ENCODE results near the gene FGF18. TPM values are rescaled to one million over a fixed set of nuclear protein-coding genes. Genes with fewer than 3 reads are reported as not detected.
"Not testable (repeated sequence)": the region's sequence is repeated elsewhere in the genome, so short reads cannot be mapped to it uniquely, and the experiment has no call there.

Gene FGF18
- total and polyA plus RNA-seq, 2 experiments from 2014 or later = 0.09 TPM; not detected in 1

DNA sequence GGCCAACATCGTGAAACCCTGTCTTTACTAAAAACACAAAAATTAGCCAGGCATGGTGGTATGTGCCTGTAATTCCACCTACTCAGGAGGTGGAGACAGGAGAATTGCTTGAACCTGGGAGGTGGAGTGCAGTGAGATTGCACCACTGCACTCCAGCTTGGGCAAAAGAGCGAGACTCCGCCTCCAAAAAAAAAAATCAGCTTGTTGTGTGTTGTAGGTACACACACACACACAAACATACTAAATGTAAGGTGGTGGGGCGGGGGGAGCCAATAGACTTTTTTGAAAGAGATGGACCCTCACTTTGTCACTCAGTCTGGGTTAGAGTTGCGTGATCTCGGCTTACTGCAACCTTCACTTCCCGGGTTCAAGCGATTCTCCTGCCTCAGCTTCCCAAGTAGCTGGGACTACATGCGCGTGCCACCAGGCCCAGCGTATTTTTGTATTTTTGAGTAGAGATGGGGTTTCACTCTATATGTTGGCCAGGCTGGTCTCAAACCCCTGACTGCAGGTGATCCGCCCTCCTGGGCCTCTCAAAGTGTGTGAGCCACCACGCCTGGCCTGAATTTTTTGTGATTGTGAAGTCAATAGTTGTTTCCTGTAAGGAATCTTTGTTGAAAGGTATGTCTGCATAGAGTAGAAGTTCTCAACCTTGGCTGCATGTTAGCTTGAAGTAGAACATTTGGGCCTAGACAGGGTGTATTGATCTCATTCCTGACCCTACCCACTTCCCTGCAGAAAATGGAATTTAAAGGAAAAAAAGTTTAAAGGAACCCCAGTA lies 18.1 kb upstream of the FGF18 start:
- WGBS, 2 experiments (ENCODE audit: low coverage in 1 of 2, low lambda C conversion rate in 2 of 2, missing lambda C conversion rate in 2 of 2) = 97 to 98% methylated on average over 13 of the region's 13 CpGs

DNA sequence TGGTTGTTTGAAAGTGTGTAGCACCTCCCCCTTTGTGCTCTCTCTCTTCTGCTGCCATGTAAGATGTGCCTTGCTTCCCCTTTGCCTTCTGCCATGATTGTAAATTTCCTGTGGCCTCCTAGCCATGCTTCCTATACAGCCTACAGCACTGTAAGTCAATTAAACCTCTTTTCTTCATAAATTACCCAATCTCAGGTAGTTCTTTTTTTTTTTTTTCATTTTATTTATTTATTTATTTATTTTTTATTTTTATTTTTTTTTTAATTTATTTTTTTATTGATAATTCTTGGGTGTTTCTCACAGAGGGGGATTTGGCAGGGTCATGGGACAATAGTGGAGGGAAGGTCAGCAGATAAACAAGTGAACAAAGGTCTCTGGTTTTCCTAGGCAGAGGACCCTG lies 16.7 kb upstream of the FGF18 start:
- H3K36me3 ChIP-seq (ENCODE audit: low read depth) = peaks cover 73% of the 10 kb centered on the region
- in situ Hi-C loops (cut with MboI) = loop anchor here (25.0 kb wide), 2 partner anchors 435 to 635 kb away; no protein-coding TSS in a partner anchor

More for the DNA sequence above, 18.1 kb upstream of the FGF18 start:
- no peak overlapping the region for H3K9ac ChIP-seq
- H4K20me1 ChIP-seq (ENCODE audit: insufficient read depth) = peaks cover 40% of the 10 kb centered on the region
- no peak overlapping the region for H2AFZ ChIP-seq
- no peaks in the 10 kb centered on the region for H3K9me2 ChIP-seq (ENCODE audit: insufficient read depth)
- TF ChIP-seq EZH2 (IDR thresholded peaks at IDR 0.05; ENCODE audit: insufficient read depth, poor library complexity, severe bottlenecking) (no peak), EZH2phosphoT487 (IDR thresholded peaks at IDR 0.05; ENCODE audit: insufficient read depth, low read depth) (no peak)
- H3K4me2 ChIP-seq (ENCODE audit: unreplicated experiment) = no peak overlapping the region
- H3K27me3 ChIP-seq (replicated peaks; ENCODE audit: insufficient read depth) = no peaks in the 10 kb centered on the region
- no peak for DNase-seq
- H3K4me1 ChIP-seq (ENCODE audit: insufficient read depth) = peaks cover 12% of the 10 kb centered on the region
- peaks cover 65% of the 10 kb centered on the region for H3F3A ChIP-seq (ENCODE audit: insufficient read depth)
- H3K27ac ChIP-seq = no peak overlapping the region
- in situ Hi-C loops (cut with MboI) = loop anchor here (25.0 kb wide), 2 partner anchors 436 to 636 kb away; no protein-coding TSS in a partner anchor
- H3K79me2 ChIP-seq (ENCODE audit: insufficient read depth) = peaks cover 76% of the 10 kb centered on the region
- no peaks in the 10 kb centered on the region for H3K9me3 ChIP-seq (ENCODE audit: low read depth)
- peaks cover 71% of the 10 kb centered on the region for H3K36me3 ChIP-seq (ENCODE audit: low read depth)
- H3K4me3 ChIP-seq = no peak overlapping the region

DNA sequence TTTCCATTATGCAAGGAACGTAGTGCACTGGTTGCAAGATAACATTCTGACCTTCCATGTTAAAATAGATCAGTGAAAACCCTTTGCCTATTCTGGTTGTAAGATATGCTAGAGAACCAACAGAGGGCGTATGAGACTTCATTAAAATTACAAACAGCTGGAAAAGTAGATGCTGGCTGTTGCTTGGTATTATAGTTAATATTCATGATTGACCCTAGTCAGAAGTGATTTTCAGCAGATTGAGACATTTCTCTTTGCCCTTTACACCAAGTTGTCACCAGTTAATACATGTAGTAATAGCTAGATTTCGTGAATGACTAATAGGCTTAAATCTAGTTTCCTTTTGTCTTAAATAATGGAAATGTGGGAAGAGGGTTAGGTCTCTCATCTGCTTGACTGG lies 13.8 kb upstream of the FGF18 start:
- Histone ChIP-seq H3K36me3 (ENCODE audit: low read depth) (peaks cover 71% of the 10 kb centered on the region), H3K27ac (0 out of 2 replicates have a peak overlapping the region, but pooled peaks have one; percentile 4), H3K4me2 (ENCODE audit: unreplicated experiment) (peak overlapping the region; percentile 7), H3K4me3 (no peak overlapping the region), H3F3A (ENCODE audit: insufficient read depth) (peaks cover 68% of the 10 kb centered on the region), H3K9ac (no peak overlapping the region), H3K9me3 (ENCODE audit: low read depth) (no peaks in the 10 kb centered on the region), H3K79me2 (ENCODE audit: insufficient read depth) (peaks cover 76% of the 10 kb centered on the region), H3K4me1 (ENCODE audit: insufficient read depth) (peaks cover 31% of the 10 kb centered on the region), H3K27me3 (replicated peaks; ENCODE audit: insufficient read depth) (no peaks in the 10 kb centered on the region), H3K9me2 (ENCODE audit: insufficient read depth) (no peaks in the 10 kb centered on the region), H4K20me1 (ENCODE audit: insufficient read depth) (peaks cover 46% of the 10 kb centered on the region), H2AFZ (no peak overlapping the region)
- whole genome bisulfite sequencing, 2 experiments (ENCODE audit: low coverage in 1 of 2, low lambda C conversion rate in 2 of 2, missing lambda C conversion rate in 2 of 2) = 58 to 61% methylated on average over 3 of the region's 3 CpGs
- TF ChIP-seq EZH2phosphoT487 (IDR thresholded peaks at IDR 0.05; ENCODE audit: insufficient read depth, low read depth) = no peak
- DNase-seq = peak; percentile 63
- in situ Hi-C loops (cut with MboI) = loop anchor here (25.0 kb wide), 2 partner anchors 432 to 632 kb away; no protein-coding TSS in a partner anchor

More for the DNA sequence above, 16.7 kb upstream of the FGF18 start:
- peaks cover 39% of the 10 kb centered on the region for H4K20me1 ChIP-seq (ENCODE audit: insufficient read depth)
- H3K4me1 ChIP-seq (ENCODE audit: insufficient read depth) = peaks cover 14% of the 10 kb centered on the region
- DNase-seq; H3K27ac ChIP-seq; H3K9me3 ChIP-seq (ENCODE audit: low read depth); H3K4me3 ChIP-seq; H2AFZ ChIP-seq; H3K27me3 ChIP-seq (replicated peaks; ENCODE audit: insufficient read depth); H3K9ac ChIP-seq; H3K4me2 ChIP-seq (ENCODE audit: unreplicated experiment); H3K9me2 ChIP-seq (ENCODE audit: insufficient read depth): not testable (repeated sequence)
- H3F3A ChIP-seq (ENCODE audit: insufficient read depth) = peaks cover 65% of the 10 kb centered on the region
- peaks cover 76% of the 10 kb centered on the region for H3K79me2 ChIP-seq (ENCODE audit: insufficient read depth)

DNA sequence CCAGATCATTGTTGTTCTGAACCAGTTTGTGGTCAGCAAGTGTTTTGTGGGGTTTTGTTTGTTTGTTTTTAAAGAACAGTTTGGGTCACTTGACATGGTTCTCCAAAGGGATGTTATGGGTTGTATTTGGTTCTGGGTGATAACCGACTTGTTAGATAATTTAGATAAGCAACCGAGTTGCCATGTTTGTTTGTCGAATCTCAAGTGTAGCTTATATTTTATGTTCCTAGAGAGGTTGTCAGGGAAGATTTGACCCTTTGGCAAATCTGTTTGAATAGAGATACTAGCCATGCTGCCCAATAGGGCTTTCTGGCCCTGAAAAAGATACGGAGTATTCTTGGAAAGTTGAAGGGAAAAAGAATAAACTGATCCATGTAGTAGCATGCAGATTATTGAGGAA lies 12.2 kb upstream of the FGF18 start:
- Histone ChIP-seq H2AFZ (no peak overlapping the region), H3K79me2 (ENCODE audit: insufficient read depth) (peaks cover 71% of the 10 kb centered on the region), H3K9ac (no peak overlapping the region), H3K4me2 (ENCODE audit: unreplicated experiment) (no peak overlapping the region), H3K4me3 (no peak overlapping the region), H3K36me3 (ENCODE audit: low read depth) (peaks cover 69% of the 10 kb centered on the region), H3K9me3 (ENCODE audit: low read depth) (no peaks in the 10 kb centered on the region), H3K9me2 (ENCODE audit: insufficient read depth) (no peaks in the 10 kb centered on the region), H3K4me1 (ENCODE audit: insufficient read depth) (peaks cover 31% of the 10 kb centered on the region), H4K20me1 (ENCODE audit: insufficient read depth) (peaks cover 49% of the 10 kb centered on the region; the same call in 1 of the 2 replicates), H3F3A (ENCODE audit: insufficient read depth) (peaks cover 70% of the 10 kb centered on the region), H3K27ac (0 out of 2 replicates have a peak overlapping the region, but pooled peaks have one; percentile 3), H3K27me3 (replicated peaks; ENCODE audit: insufficient read depth) (no peaks in the 10 kb centered on the region)
- DNase-seq = no peak
- 90 to 91% methylated on average over 4 of the region's 4 CpGs for WGBS, 2 experiments (ENCODE audit: low coverage in 1 of 2, low lambda C conversion rate in 2 of 2, missing lambda C conversion rate in 2 of 2)
- in situ Hi-C loops (cut with MboI) = loop anchor here (25.0 kb wide), 2 partner anchors 430 to 630 kb away; no protein-coding TSS in a partner anchor
- TF ChIP-seq EZH2phosphoT487 (IDR thresholded peaks at IDR 0.05; ENCODE audit: insufficient read depth, low read depth) (no peak), EZH2 (IDR thresholded peaks at IDR 0.05; ENCODE audit: insufficient read depth, poor library complexity, severe bottlenecking) (no peak)

All from GM23248 (cell line).